Activated CD8-positive, alpha-beta T cell treated with anti-CD3 and anti-CD28 coated beads for 36 hours (primary cell): ENCODE measurements around the gene PCDHGA3. TPM values are rescaled to one million over a fixed set of nuclear protein-coding genes. Genes with fewer than 3 reads are reported as not detected.
"Not testable (repeated sequence)": the region's sequence is repeated elsewhere in the genome, so short reads cannot be mapped to it uniquely, and the experiment has no call there.

ENCODE experiments used
- ATAC-seq: fragments of 200-7000 bp; cut with Tn5 transposase; one replicate; pipeline ENCODE4 v1.10.0; 2021; ENCODE audit warnings: mild to moderate bottlenecking, moderate library complexity
- CTCF ChIA-PET: fragments of 350-600 bp; sonication (Branson Sonifier 250); formaldehyde crosslinking; loops from one replicate; lab custom pipeline; 2021; ENCODE audit warnings: antibody characterized with exemption; lab: Charles Lee
- POLR2A ChIA-PET: fragments of 350-600 bp; sonication (Branson Sonifier 250); formaldehyde crosslinking; loops from one replicate; lab custom pipeline; 2021; ENCODE audit warnings: antibody characterized with exemption; lab: Charles Lee
- DNase-seq: peaks from one replicate; pipeline ENCODE4 v3.0.0-alpha.2; 2020
- H3K27ac Mint-ChIP-seq: one replicate; pipeline ENCODE4 v1.8.0; 2021; ENCODE audit warnings: mild to moderate bottlenecking, mixed read lengths
- H3K27me3 Mint-ChIP-seq: one replicate; pipeline ENCODE4 v1.8.0; 2021; ENCODE audit warnings: mixed read lengths
- H3K36me3 Mint-ChIP-seq: one replicate; pipeline ENCODE4 v1.8.0; 2021; ENCODE audit warnings: low read depth, mixed read lengths
- H3K4me1 Mint-ChIP-seq: one replicate; pipeline ENCODE4 v1.8.0; 2021; ENCODE audit warnings: low read depth, mixed read lengths
- H3K4me3 Mint-ChIP-seq: one replicate; pipeline ENCODE4 v1.8.0; 2021; ENCODE audit warnings: mild to moderate bottlenecking, moderate library complexity, mixed read lengths
- H3K9me3 Mint-ChIP-seq: one replicate; pipeline ENCODE4 v1.8.0; 2021; ENCODE audit warnings: mixed read lengths
- CTCF ChIP-seq: fragments of 200-600 bp; IDR thresholded peaks from one replicate; pipeline ENCODE4 v1.8.0; 2022; ENCODE audit warnings: antibody characterized with exemption, mild to moderate bottlenecking
- intact Hi-C: fragments of 100-400 bp; cut with micrococcal nuclease; formaldehyde crosslinking; loops from one replicate; pipeline ENCODE4 v1.10.0; 2022
- total RNA-seq, 2 experiments: library from RNA; stranded (reverse); gene quantifications; one replicate each; pipeline ENCODE4 v1.2.3, GENCODE V29; 2021

Gene PCDHGA3
- total RNA-seq, 2 experiments from 2014 or later: not detected

GRCh38 chr5:141326088-141326854, 17.4 kb upstream of the PCDHGA3 start:
- ChIA-PET CTCF (interaction anchor here (0.7 to 2.9 kb wide), 10 partner anchors 10 to 266 kb away, joined by 3 to 13 read pairs (median 4); partner anchors contain the start of genes PCDHGA2 and PCDHGB3), POLR2A (no interaction called here)
- Mint-ChIP-seq H3K27ac (peak overlapping the region; percentile 81), H3K36me3 (peaks cover 2% of the 10 kb centered on the region), H3K4me1 (peaks cover 4% of the 10 kb centered on the region), H3K4me3 (peak overlapping the region; percentile 79), H3K27me3 (peaks cover 24% of the 10 kb centered on the region), H3K9me3 (peaks cover 21% of the 10 kb centered on the region)
- TF ChIP-seq CTCF: peak; percentile 51
- peak; percentile 96 for ATAC-seq
- DNase-seq: peak; percentile 84
- intact Hi-C loops: loop anchor here (10.0 kb wide), 2 partner anchors 189 to 239 kb away; no protein-coding TSS in a partner anchor

GRCh38 chr5:141328231-141328630, 15.4 kb upstream of the PCDHGA3 start:
- Mint-ChIP-seq H3K36me3 (peaks cover 12% of the 10 kb centered on the region), H3K4me1 (peaks cover 4% of the 10 kb centered on the region), H3K27ac (no peak overlapping the region), H3K9me3 (peaks cover 18% of the 10 kb centered on the region), H3K27me3 (peaks cover 28% of the 10 kb centered on the region), H3K4me3 (no peak overlapping the region)
- intact Hi-C loops: loop anchor here (10.0 kb wide), 2 partner anchors 187 to 237 kb away; no protein-coding TSS in a partner anchor
- POLR2A ChIA-PET: interaction anchor here (0.6 kb wide), 1 partner anchor 10 kb away, joined by 3 read pairs; no protein-coding TSS in a partner anchor
- DNase-seq (peak; percentile 23), ATAC-seq (no peak)
- CTCF ChIA-PET: interaction anchor here (0.9 to 3.5 kb wide), 9 partner anchors 8 to 236 kb away, joined by 3 to 36 read pairs (median 5); partner anchors contain the start of genes PCDHGA2, PCDHGA9, PCDHGB2 and PCDHGB3
- TF ChIP-seq CTCF: no peak

GRCh38 chr5:141330299-141331080, 13.1 kb upstream of the PCDHGA3 start, which contains the start of gene PCDHGA1:
Gene PCDHGA1 (plus strand): TSS chr5:141330514.
- TF ChIP-seq CTCF: no peak
- H3K36me3 Mint-ChIP-seq: peaks cover 16% of the 10 kb centered on the region
- ChIA-PET CTCF (interaction anchor here (0.8 to 3.5 kb wide), 11 partner anchors 11 to 227 kb away, joined by 3 to 36 read pairs (median 5); partner anchors contain the start of genes PCDHGA11, PCDHGA12, PCDHGA4 and PCDHGA5), POLR2A (interaction anchor here (0.6 to 1.6 kb wide), 2 partner anchors 10 to 142 kb away, joined by 3 to 8 read pairs; partner anchors contain the start of gene TAF7)
- intact Hi-C loops: no loop called here
- H3K4me1 Mint-ChIP-seq: peaks cover 4% of the 10 kb centered on the region
- DNase-seq (peak; percentile 56), ATAC-seq (peak; percentile 50)
- H3K4me3 Mint-ChIP-seq: no peak within 1 kb of the TSS
- peaks cover 40% of the 10 kb centered on the region for H3K27me3 Mint-ChIP-seq
- H3K27ac Mint-ChIP-seq: no peak within 1 kb of the TSS
- H3K9me3 Mint-ChIP-seq: peaks cover 27% of the 10 kb centered on the region

GRCh38 chr5:141332571-141332970, 11.1 kb upstream of the PCDHGA3 start:
- POLR2A ChIA-PET, DNase-seq, H3K27ac Mint-ChIP-seq, ATAC-seq, H3K4me1 Mint-ChIP-seq, intact Hi-C loops, H3K4me3 Mint-ChIP-seq: not testable (repeated sequence)
- Mint-ChIP-seq H3K9me3 (peaks cover 35% of the 10 kb centered on the region), H3K27me3 (peaks cover 48% of the 10 kb centered on the region), H3K36me3 (peaks cover 16% of the 10 kb centered on the region)
- CTCF ChIA-PET: interaction anchor here (1.1 to 2.7 kb wide), 3 partner anchors 11 to 17 kb away, joined by 3 to 12 read pairs (median 4); partner anchors contain the start of genes PCDHGA3, PCDHGB1 and TAF7
